ENCODE results near the gene LRP8.

Gene LRP8

DNA sequence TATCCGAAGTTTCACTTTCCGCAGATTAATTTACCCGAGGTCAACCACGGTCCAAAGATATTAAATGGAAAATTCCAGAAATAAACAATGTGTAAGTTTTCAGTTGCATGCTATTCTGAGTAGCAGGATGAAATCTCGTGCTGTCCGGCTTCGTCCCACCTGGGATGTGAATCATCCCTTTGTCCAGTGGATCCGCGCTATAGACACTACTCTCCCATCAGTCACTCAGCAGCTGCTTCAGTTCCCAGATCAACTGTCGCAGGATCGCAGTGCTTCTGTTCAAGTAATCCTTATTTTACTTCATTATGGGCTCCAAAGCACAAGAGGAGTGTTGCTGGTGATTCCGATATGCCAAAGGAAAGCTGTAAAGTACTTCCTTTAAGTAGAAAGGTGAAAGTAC, 8.3 kb upstream of the LRP8 start:
- Histone ChIP-seq H3K9ac (ENCODE audit: low read length) (no peak overlapping the region), H3K4me1 (ENCODE audit: control insufficient read depth, insufficient read depth, low read length) (no peaks in the 10 kb centered on the region), H3K9me3 (ENCODE audit: control insufficient read depth, low read length) (no peaks in the 10 kb centered on the region), H3K4me3 (ENCODE audit: low read length) (no peak overlapping the region), H3K27me3 (replicated peaks; ENCODE audit: control insufficient read depth, insufficient read depth, low read length) (peaks cover 5% of the 10 kb centered on the region), H3K36me3 (ENCODE audit: control insufficient read depth, insufficient read depth, low read length, severe bottlenecking) (no peaks in the 10 kb centered on the region)
- no peak for DNase-seq (ENCODE audit: low read depth)

DNA sequence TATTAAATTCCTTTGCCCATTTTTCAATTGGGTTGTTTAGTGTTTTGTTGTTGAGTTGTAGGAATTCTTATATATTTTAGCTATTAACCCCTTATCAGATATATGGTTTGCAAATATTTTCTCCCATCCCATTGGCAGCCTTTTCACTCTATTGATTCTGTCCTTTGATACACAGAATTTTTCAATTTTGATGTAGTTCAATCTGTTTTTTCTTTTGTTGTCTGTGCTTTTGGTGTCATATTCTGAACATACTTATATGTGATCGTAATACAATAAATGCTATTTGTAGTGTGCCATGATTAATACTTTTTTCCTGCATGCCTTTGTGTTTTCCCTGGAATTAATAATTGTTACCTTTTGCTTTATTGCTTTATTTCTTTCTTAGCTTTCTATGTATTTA, 7.8 kb upstream of the LRP8 start:
- no peak for DNase-seq (ENCODE audit: low read depth)
- Histone ChIP-seq H3K9me3 (ENCODE audit: control insufficient read depth, low read length) (no peaks in the 10 kb centered on the region), H3K9ac (ENCODE audit: low read length) (no peak overlapping the region), H3K4me3 (ENCODE audit: low read length) (no peak overlapping the region), H3K27me3 (replicated peaks; ENCODE audit: control insufficient read depth, insufficient read depth, low read length) (peaks cover 5% of the 10 kb centered on the region), H3K36me3 (ENCODE audit: control insufficient read depth, insufficient read depth, low read length, severe bottlenecking) (no peaks in the 10 kb centered on the region), H3K4me1 (ENCODE audit: control insufficient read depth, insufficient read depth, low read length) (no peaks in the 10 kb centered on the region)

DNA sequence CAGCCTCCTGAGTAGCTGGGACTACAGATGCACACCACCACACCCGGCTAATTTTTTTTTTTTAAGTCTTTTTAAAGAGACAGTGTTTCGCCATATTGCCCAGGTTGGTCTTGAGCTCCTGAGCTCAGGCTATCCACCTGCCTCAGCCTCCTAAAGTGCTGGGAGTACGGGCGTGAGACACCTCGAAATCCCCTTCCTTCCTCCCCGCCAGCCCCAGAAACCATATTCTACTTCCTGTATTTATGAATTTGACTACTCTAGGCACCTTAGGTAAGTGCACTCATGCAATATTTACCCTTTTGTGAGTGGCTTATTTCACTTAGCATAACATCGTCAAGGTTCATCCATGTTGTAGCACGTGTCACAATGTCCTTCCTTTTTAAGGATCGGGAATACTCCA, 6.9 kb upstream of the LRP8 start:
- H3K4me1 ChIP-seq (ENCODE audit: control insufficient read depth, insufficient read depth, low read length): no peaks in the 10 kb centered on the region
- H3K9me3 ChIP-seq (ENCODE audit: control insufficient read depth, low read length): no peaks in the 10 kb centered on the region
- no peak for DNase-seq (ENCODE audit: low read depth)
- peaks cover 5% of the 10 kb centered on the region for H3K27me3 ChIP-seq (replicated peaks; ENCODE audit: control insufficient read depth, insufficient read depth, low read length)
- no peaks in the 10 kb centered on the region for H3K36me3 ChIP-seq (ENCODE audit: control insufficient read depth, insufficient read depth, low read length, severe bottlenecking)
- no peak overlapping the region for H3K4me3 ChIP-seq (ENCODE audit: low read length)
- no peak overlapping the region for H3K9ac ChIP-seq (ENCODE audit: low read length)

DNA sequence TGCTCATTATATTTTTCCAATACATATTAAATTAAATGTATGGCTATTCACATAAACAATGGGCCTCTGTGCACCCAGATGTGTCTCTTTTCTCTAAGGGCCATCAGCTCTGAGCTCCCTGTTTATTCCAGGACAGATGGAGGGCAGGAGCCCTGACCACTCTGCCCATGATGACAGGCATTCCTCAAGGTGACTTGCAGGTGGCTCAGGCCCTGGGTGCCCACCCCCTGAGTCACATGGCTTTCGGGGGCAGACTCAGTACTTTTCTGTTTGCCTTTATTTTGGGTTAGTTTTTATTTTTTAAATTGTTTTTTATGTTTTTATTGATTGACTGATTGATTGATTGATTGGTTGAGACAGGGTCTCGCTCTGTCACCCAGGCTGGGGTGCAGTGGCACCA, 6.4 kb upstream of the LRP8 start:
- Histone ChIP-seq H3K9ac (ENCODE audit: low read length) (no peak overlapping the region), H3K27me3 (replicated peaks; ENCODE audit: control insufficient read depth, insufficient read depth, low read length) (peaks cover 5% of the 10 kb centered on the region), H3K36me3 (ENCODE audit: control insufficient read depth, insufficient read depth, low read length, severe bottlenecking) (no peaks in the 10 kb centered on the region), H3K4me1 (ENCODE audit: control insufficient read depth, insufficient read depth, low read length) (no peaks in the 10 kb centered on the region), H3K9me3 (ENCODE audit: control insufficient read depth, low read length) (no peaks in the 10 kb centered on the region), H3K4me3 (ENCODE audit: low read length) (no peak overlapping the region)
- no peak for DNase-seq (ENCODE audit: low read depth)

DNA sequence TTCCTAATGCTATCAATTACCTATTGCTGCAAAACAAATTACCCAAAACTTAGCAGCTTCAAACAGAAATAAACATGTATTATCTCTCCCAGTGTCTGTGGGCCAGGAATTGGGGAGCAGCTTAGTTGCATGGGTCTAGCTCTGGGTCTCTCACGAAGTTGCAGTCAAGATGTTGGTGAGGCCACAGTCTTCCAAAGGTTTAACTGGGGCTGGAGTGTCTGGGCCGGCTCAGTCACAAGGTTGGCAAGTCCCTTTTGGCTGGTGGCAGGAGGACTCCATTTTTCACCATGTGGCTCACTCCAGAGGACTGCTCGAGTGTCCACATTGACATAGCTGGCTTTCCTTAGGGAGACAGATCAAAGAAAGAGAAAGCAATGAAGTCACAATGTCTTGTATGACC, 5.0 kb upstream of the LRP8 start:
- Histone ChIP-seq H3K4me1 (ENCODE audit: control insufficient read depth, insufficient read depth, low read length) (no peaks in the 10 kb centered on the region), H3K4me3 (ENCODE audit: low read length) (no peak overlapping the region), H3K9ac (ENCODE audit: low read length) (no peak overlapping the region), H3K9me3 (ENCODE audit: control insufficient read depth, low read length) (no peaks in the 10 kb centered on the region), H3K36me3 (ENCODE audit: control insufficient read depth, insufficient read depth, low read length, severe bottlenecking) (no peaks in the 10 kb centered on the region), H3K27me3 (replicated peaks; ENCODE audit: control insufficient read depth, insufficient read depth, low read length) (no peaks in the 10 kb centered on the region)
- no peak for DNase-seq (ENCODE audit: low read depth)

DNA sequence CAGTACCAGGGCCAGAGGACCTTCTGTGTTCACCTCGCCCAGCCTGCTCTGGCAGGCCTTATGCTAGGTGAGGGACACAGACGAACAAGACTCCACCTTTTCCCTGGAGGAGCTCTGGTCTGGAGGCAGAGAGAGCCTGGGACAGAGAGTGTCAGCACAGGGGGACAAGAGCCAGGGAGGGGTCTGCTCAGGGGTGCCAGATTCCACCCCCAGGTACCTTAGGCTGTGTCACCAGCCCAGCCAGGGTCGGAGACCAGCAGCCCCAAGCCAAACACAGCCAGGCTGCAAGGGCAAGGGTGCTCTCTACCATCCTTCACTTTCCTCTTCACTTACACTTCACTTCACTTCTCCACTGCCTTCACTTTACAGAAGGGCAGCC, 4.3 kb upstream of the LRP8 start:
- Histone ChIP-seq H3K27me3 (replicated peaks; ENCODE audit: control insufficient read depth, insufficient read depth, low read length) (no peaks in the 10 kb centered on the region), H3K9ac (ENCODE audit: low read length) (no peak overlapping the region), H3K9me3 (ENCODE audit: control insufficient read depth, low read length) (no peaks in the 10 kb centered on the region), H3K4me3 (ENCODE audit: low read length) (no peak overlapping the region), H3K36me3 (ENCODE audit: control insufficient read depth, insufficient read depth, low read length, severe bottlenecking) (no peaks in the 10 kb centered on the region), H3K4me1 (ENCODE audit: control insufficient read depth, insufficient read depth, low read length) (peaks cover under 1% of the 10 kb centered on the region)
- DNase-seq (ENCODE audit: low read depth): no peak

DNA sequence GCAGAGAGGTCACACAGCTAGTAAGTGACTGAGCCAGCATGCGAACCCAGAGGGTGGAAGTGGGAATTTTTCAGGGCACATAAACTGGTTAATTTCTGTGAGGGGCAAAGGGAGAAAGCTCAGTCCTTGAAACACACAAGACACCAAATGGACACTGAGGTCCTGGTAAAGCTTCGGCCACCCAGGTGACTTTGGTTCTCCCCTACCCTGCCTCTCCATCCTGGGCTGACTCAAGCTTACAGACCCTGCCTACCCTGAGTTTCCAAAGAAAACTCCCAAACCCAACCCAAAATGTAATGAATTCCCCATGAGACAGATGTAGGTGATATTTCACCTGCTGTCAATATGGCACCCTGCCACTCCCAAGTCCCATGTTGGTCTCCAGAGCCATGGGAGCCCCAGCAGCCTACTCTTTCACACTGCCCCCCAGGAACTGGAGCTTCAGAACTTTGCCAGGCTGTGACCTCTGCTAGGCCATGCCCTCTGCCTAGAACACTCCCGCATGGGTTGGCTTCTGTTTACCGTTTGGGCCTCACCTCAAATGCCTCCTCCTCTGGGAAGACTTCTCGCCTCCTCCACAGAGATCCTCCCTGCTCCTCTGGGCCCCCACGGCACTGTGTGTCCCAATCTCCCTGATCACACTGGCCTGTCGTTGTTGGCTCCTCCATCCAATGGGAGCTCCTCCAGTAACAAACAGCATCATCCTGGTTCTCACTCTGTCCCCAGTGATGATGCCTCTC, 3.7 kb upstream of the LRP8 start:
- no peak overlapping the region for H3K9ac ChIP-seq (ENCODE audit: low read length)
- no peaks in the 10 kb centered on the region for H3K36me3 ChIP-seq (ENCODE audit: control insufficient read depth, insufficient read depth, low read length, severe bottlenecking)
- no peaks in the 10 kb centered on the region for H3K27me3 ChIP-seq (replicated peaks; ENCODE audit: control insufficient read depth, insufficient read depth, low read length)
- no peak for DNase-seq (ENCODE audit: low read depth)
- H3K4me1 ChIP-seq (ENCODE audit: control insufficient read depth, insufficient read depth, low read length): peaks cover 6% of the 10 kb centered on the region
- H3K9me3 ChIP-seq (ENCODE audit: control insufficient read depth, low read length): no peaks in the 10 kb centered on the region
- no peak overlapping the region for H3K4me3 ChIP-seq (ENCODE audit: low read length)

DNA sequence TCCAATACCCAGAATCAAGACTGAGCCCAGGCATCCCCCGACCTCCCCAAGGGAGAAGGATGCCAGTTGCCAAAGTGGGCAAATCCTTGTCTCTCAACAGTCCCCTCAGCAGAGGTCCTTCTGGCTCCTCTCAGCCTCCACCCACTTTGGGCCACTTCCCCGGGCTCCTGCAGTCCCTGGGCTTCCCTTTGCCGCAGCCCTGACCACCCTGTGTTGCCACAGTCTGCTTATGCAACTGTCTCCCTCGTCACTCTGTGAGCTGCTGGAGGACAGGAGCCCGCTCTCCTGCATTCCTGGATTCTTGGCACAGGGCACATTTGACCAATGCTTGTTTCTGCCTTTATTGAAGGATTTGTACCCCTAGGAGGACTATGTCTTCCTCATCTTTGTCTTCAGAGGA, 2.9 kb upstream of the LRP8 start:
- H3K4me1 ChIP-seq (ENCODE audit: control insufficient read depth, insufficient read depth, low read length): peaks cover 11% of the 10 kb centered on the region
- no peaks in the 10 kb centered on the region for H3K36me3 ChIP-seq (ENCODE audit: control insufficient read depth, insufficient read depth, low read length, severe bottlenecking)
- H3K4me3 ChIP-seq (ENCODE audit: low read length): no peak overlapping the region
- H3K9me3 ChIP-seq (ENCODE audit: control insufficient read depth, low read length): no peaks in the 10 kb centered on the region
- no peaks in the 10 kb centered on the region for H3K27me3 ChIP-seq (replicated peaks; ENCODE audit: control insufficient read depth, insufficient read depth, low read length)
- DNase-seq (ENCODE audit: low read depth): no peak
- no peak overlapping the region for H3K9ac ChIP-seq (ENCODE audit: low read length)

DNA sequence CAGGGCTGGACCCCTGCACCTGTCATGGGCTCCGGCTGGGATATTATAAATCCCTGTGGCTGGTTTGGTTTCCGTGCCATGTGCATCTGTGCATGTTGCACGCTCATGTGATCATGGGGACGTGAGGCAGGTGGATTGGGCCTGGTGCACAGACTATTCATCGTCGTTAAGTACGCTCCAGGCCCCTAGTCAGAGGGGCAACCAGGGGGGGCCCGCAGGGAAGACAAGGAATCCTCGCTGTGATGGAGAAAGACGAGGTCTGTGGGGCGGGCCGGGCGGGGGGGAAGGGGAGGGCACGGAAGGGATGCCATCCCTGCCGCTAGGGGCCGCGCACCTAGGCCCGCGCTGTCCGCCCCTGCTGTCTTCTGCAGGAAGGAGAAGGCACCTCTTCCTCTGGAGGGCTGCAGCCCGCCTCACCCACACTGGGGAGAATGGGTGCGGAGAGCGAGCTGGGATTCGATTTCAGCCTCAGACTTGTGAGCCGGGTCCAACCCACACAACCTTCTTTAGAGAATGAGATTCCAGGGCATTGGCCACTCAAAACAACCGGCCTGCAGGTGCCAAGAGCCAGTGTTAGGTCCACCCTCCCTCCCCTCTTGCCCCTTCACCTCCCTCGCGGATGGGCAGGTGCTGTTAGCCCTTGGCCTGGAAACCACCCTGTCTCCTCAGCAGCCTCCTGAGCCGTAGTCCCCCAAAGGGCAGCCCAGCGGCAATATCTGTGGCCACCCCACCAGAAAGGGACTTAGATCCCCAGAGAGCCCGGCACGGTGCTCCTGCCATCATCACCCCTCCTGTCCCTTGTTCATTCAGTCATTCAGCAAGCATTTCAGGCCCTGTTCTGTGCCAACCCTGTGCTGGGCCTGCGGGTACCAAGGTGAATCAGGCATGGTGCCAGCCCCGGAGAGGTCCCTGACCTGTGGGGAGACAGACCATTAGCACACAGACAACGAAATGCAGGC, 950 bp upstream of the LRP8 start:
- DNase-seq (ENCODE audit: low read depth): no peak
- H3K9ac ChIP-seq (ENCODE audit: low read length): no peak overlapping the region
- peaks cover 22% of the 10 kb centered on the region for H3K4me1 ChIP-seq (ENCODE audit: control insufficient read depth, insufficient read depth, low read length)
- no peaks in the 10 kb centered on the region for H3K27me3 ChIP-seq (replicated peaks; ENCODE audit: control insufficient read depth, insufficient read depth, low read length)
- H3K9me3 ChIP-seq (ENCODE audit: control insufficient read depth, low read length): no peaks in the 10 kb centered on the region
- no peaks in the 10 kb centered on the region for H3K36me3 ChIP-seq (ENCODE audit: control insufficient read depth, insufficient read depth, low read length, severe bottlenecking)
- peak overlapping the region; percentile 71 for H3K4me3 ChIP-seq (ENCODE audit: low read length)

DNA sequence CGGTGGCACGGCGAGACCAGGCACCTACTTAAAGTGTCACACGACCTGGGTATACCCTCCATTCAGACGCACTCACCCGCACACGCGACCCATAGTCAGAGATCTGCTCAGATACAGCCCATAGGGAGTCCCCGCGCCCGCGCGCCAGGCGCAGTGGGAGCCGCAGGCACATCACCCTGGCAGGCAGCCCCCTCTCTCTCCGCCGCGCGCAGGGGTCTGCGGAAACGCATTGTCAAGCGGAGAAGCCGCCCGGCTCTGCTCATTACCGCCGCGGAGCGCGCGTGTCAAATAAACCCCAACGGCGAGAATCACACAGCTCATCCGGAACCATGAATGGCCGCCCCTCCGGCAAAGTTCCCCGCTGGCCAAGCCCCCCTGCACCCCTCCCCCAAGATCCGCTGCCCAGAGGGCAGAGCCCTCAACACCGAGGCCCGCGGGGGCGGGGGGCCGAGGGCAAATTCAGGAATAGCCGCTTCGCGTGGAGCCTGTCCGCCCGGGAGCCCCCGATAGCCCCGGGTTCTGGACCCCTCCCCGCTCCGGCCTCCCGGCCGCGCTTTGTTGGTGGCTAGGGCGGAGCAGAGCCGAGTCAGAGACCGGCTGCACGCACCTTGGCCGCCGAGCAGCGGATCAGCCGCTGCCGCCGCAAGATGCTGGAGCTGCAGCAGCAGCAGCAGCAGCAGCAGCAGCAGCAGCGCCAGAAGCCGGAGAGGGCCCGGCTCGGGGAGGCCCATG, 522 bp downstream of the LRP8 start:
- DNase-seq (ENCODE audit: low read depth): peak; percentile 64
- H3K4me3 ChIP-seq (ENCODE audit: low read length): peak overlapping the region; percentile 88
- no peaks in the 10 kb centered on the region for H3K36me3 ChIP-seq (ENCODE audit: control insufficient read depth, insufficient read depth, low read length, severe bottlenecking)
- H3K9ac ChIP-seq (ENCODE audit: low read length): peak overlapping the region; percentile 68
- no peaks in the 10 kb centered on the region for H3K9me3 ChIP-seq (ENCODE audit: control insufficient read depth, low read length)
- H3K27me3 ChIP-seq (replicated peaks; ENCODE audit: control insufficient read depth, insufficient read depth, low read length): no peaks in the 10 kb centered on the region
- H3K4me1 ChIP-seq (ENCODE audit: control insufficient read depth, insufficient read depth, low read length): peaks cover 22% of the 10 kb centered on the region

DNA sequence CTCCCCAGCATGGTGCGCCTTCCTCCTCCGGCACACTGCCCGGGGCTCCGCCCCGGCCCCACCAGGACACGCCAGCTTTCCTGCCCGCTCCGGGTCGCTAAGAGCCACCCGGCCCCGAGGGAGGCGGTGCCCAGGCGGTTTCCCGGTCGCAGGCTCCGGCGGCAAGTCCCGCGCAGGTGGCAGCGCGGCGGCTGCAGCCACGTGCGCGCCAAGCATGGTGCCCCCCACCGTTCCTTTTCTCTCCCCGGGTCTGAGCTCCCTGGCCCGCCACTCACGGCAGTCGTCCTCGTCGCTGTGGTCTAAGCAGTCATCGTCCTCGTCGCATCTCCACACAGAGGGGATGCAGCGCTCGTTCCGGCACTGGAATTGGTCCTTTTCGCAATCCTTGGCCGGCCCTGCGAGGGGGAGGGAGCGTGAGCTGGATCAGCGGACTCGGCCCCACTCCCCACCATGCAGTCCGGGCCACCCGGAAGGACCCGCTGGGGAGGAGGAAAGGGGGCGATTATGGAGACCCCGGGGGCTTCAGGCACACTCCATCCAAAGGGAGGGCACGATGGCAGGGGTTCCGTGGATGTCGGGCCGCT, 1.2 kb downstream of the LRP8 start:
- Histone ChIP-seq H3K4me3 (ENCODE audit: low read length) (peak overlapping the region; percentile 88), H3K9me3 (ENCODE audit: control insufficient read depth, low read length) (no peaks in the 10 kb centered on the region), H3K36me3 (ENCODE audit: control insufficient read depth, insufficient read depth, low read length, severe bottlenecking) (no peaks in the 10 kb centered on the region), H3K27me3 (replicated peaks; ENCODE audit: control insufficient read depth, insufficient read depth, low read length) (no peaks in the 10 kb centered on the region), H3K4me1 (ENCODE audit: control insufficient read depth, insufficient read depth, low read length) (peaks cover 22% of the 10 kb centered on the region), H3K9ac (ENCODE audit: low read length) (peak overlapping the region; percentile 68)
- DNase-seq (ENCODE audit: low read depth): no peak

All from adipocyte (in vitro differentiated cells).